Measurements from ENCODE around the gene TAF5L.
A peak's percentile ranks its signal among the peaks of the same experiment; 100 is the strongest.
"Not testable (repeated sequence)": the region's sequence is repeated elsewhere in the genome, so short reads cannot be mapped to it uniquely, and the experiment has no call there.

Gene TAF5L

GRCh38 chr1:229581485-229581884 is 44.4 kb downstream of the TAF5L start:
- H3K27me3 Mint-ChIP-seq = peaks cover 3% of the 10 kb centered on the region
- no peaks in the 10 kb centered on the region for H3K9me3 Mint-ChIP-seq
- intact Hi-C loops (cut with micrococcal nuclease) = no loop called here
- H3K4me1 Mint-ChIP-seq (ENCODE audit: low read depth) = peaks cover 30% of the 10 kb centered on the region
- H3K36me3 Mint-ChIP-seq (ENCODE audit: low read depth) = no peaks in the 10 kb centered on the region
- peak overlapping the region; percentile 25 for H3K27ac Mint-ChIP-seq
- no peak overlapping the region for H3K4me3 Mint-ChIP-seq

- no peaks in the 10 kb centered on the region for H3K36me3 Mint-ChIP-seq (ENCODE audit: low read depth)
These were observed 46.8 kb downstream of the TAF5L start for GRCh38 chr1:229579059-229579673.

DNA sequence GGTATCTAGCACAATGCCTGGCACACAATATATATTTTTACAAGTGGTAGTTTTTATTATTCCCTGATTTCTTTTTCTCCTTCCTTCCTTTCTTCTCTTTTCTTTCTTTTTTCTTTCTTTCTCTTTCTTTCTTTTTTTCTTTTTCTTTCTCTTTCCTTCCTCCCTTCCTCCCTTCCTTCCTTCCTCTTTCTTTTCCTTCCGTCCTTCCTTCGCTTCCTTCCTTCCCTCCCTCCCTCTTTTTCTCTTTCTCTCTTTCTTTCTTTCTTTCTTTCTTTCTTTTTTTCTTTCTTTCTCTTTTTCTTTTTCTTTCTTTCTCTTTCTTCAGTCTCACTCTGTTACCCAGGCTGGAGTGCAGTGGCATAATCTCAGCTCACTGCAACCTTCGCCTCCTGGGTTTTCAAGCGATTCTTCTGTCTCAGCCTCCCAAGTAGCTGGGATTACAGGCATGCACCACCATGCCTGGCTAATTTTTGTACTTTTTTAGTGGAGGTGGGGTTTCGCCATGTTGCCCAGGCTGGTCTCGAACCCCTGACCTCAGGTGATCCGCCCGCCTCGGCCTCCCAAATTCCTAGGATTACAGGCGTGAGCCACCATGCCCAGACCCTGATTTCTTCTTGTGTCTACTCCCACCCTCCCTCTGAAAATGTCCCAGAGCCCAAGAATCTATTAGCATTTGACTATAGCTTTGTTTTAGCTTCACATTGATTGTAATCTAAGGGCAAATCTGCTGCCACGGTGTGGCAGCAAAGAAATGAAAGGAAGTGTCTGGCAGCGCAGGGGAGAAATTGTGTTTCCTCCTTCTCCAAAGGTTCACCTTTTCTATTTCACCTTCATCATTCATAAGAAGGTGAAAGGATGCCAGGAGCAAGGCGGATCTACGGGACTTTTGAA is 47.5 kb downstream of the TAF5L start:
- Mint-ChIP-seq H3K36me3 (ENCODE audit: low read depth) (no peaks in the 10 kb centered on the region), H3K4me1 (ENCODE audit: low read depth) (peaks cover 30% of the 10 kb centered on the region), H3K27me3 (peaks cover 3% of the 10 kb centered on the region), H3K4me3 (peak overlapping the region; percentile 54), H3K9me3 (no peaks in the 10 kb centered on the region), H3K27ac (peak overlapping the region; percentile 71)
- intact Hi-C loops (cut with micrococcal nuclease) = no loop called here

More at GRCh38 chr1:229579059-229579673, 46.8 kb downstream of the TAF5L start:
- H3K9me3 Mint-ChIP-seq = no peaks in the 10 kb centered on the region
- peak overlapping the region; percentile 71 for H3K27ac Mint-ChIP-seq
- peaks cover 30% of the 10 kb centered on the region for H3K4me1 Mint-ChIP-seq (ENCODE audit: low read depth)
- peak overlapping the region; percentile 54 for H3K4me3 Mint-ChIP-seq
- peaks cover 3% of the 10 kb centered on the region for H3K27me3 Mint-ChIP-seq
- intact Hi-C loops (cut with micrococcal nuclease) = no loop called here

DNA sequence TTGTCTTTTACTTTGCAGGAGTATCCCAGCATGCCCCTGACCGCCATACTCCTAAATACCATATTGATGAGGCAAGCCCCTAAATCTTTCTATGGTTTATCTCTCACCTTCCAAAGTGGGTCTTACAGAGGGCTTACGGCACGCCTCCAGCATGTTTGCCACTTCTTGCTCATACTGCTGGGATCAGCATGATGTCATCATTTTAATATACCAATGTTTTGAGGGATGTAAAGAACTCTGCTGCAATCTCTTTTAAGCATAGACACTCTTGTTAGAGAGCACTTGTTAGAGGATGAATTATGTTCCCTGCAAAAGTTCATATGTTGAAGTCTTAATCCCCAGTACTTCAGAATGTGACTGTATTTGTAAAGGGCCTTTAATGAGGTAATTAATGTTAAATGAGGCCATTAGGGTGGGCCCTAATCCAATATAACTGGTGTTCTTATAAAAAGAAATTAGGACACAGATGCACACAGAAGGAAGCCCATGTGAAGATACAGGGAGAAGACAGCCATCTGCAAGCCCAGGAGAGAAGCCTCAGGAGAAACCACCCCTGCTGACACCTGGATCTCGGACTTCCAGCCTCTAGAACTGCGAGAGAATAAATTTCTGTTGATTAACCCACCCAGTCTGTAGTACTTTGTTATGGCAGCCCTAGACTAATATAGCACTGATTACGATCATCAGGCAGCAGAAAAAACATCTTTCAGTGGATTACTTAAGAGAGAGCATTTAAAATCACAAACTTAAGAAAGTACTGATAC is 51.1 kb downstream of the TAF5L start:
- H3K27ac Mint-ChIP-seq = no peak overlapping the region
- H3K27me3 Mint-ChIP-seq = peaks cover 3% of the 10 kb centered on the region
- intact Hi-C loops (cut with micrococcal nuclease) = no loop called here

DNA sequence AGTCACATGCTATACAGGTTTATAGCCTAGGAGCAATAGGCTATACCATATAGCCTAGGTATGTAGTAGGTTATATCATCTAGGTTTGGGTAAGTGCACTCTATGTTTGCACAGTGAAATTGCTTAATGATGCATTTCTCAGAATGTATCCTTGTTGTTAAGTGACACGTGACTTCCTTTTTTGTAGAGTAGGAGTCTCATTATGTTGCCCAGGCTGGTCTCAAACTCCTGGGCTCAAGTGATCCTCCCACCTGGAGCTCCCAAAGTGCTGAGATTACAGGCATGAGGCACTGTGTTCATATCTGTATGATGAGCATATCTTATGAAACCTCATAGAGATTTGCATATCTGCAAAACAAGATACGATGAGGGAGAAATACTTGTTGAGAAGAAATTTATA is 53.6 kb downstream of the TAF5L start:
- Mint-ChIP-seq H3K36me3 (ENCODE audit: low read depth) (no peaks in the 10 kb centered on the region), H3K27me3 (no peaks in the 10 kb centered on the region), H3K27ac (no peak overlapping the region), H3K4me3 (no peak overlapping the region), H3K4me1 (ENCODE audit: low read depth) (peaks cover 20% of the 10 kb centered on the region), H3K9me3 (no peaks in the 10 kb centered on the region)
- intact Hi-C loops (cut with micrococcal nuclease) = no loop called here

More for the DNA sequence above, 51.1 kb downstream of the TAF5L start:
- peaks cover 34% of the 10 kb centered on the region for H3K4me1 Mint-ChIP-seq (ENCODE audit: low read depth)
- H3K36me3 Mint-ChIP-seq (ENCODE audit: low read depth) = no peaks in the 10 kb centered on the region
- H3K4me3 Mint-ChIP-seq = no peak overlapping the region
- H3K9me3 Mint-ChIP-seq = no peaks in the 10 kb centered on the region

GRCh38 chr1:229570891-229571516 is 54.9 kb downstream of the TAF5L start:
- H3K4me1 Mint-ChIP-seq (ENCODE audit: low read depth) = peaks cover 22% of the 10 kb centered on the region
- H3K4me3 Mint-ChIP-seq = no peak overlapping the region
- H3K27me3 Mint-ChIP-seq = no peaks in the 10 kb centered on the region
- intact Hi-C loops (cut with micrococcal nuclease) = no loop called here
- H3K36me3 Mint-ChIP-seq (ENCODE audit: low read depth) = no peaks in the 10 kb centered on the region
- H3K27ac Mint-ChIP-seq = no peak overlapping the region
- no peaks in the 10 kb centered on the region for H3K9me3 Mint-ChIP-seq

DNA sequence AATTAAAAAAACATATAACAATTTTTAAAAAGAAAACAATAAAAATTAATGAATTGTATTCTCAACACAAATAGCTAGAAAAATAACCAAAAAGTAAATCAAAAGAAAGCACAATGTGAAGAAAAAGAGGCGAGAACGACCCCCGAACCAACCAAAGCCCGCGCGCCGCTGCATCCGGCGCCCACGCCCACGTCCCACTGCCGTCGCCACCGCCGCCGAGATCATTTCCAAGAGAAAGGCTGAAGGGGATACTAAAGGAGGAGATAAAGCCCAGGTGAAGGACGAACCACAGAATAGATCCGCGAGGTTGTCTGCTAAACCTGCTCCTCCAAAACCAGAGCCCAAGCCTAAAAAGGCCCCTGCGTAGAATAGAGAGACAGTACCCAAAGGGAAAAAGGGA is 55.6 kb downstream of the TAF5L start:
- Mint-ChIP-seq H3K4me1 (ENCODE audit: low read depth) (peaks cover 22% of the 10 kb centered on the region), H3K27ac (no peak overlapping the region), H3K4me3 (no peak overlapping the region), H3K36me3 (ENCODE audit: low read depth) (no peaks in the 10 kb centered on the region), H3K9me3 (no peaks in the 10 kb centered on the region), H3K27me3 (no peaks in the 10 kb centered on the region)
- intact Hi-C loops (cut with micrococcal nuclease) = no loop called here

DNA sequence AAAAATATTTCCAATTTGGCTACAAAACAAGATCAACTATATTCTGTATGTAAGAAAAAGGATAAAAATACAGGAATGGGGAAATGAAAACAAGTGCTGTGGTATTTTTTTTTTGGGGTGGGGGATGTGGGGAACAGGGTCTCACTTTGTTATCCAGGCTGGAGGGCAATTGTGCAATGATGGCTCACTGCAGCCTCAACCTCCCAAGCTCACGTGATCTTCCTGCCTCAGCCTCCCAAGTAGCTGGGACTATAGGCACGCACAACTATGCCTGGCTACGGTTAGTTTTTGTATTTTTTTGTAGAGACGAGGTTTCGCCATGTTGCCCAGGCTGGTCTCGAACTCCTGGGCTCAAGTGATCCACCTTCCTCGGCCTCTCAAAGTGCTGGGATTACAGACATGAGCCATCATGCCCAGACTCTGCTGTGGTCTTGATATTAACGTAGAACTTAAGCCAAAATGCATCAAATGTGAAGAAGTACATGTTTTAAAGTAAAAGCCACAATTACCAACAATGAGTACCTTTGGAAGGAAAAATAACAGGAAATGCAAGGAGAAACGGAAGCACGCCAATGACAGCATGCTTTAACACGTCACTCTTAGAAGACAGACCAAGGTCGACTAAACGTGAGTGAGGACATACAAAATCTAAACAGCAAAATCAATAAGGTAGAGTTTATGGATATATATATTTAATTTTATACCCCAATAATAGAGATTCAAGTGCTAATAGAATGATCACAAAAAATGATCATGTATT is 58.6 kb downstream of the TAF5L start:
- intact Hi-C loops (cut with micrococcal nuclease) = no loop called here
- Mint-ChIP-seq H3K27ac (no peak overlapping the region), H3K36me3 (ENCODE audit: low read depth) (no peaks in the 10 kb centered on the region), H3K4me1 (ENCODE audit: low read depth) (peaks cover 28% of the 10 kb centered on the region), H3K9me3 (no peaks in the 10 kb centered on the region), H3K27me3 (no peaks in the 10 kb centered on the region), H3K4me3 (no peak overlapping the region)

GRCh38 chr1:229563701-229564100 is 62.2 kb downstream of the TAF5L start:
- H3K27ac Mint-ChIP-seq = no peak overlapping the region
- H3K4me3 Mint-ChIP-seq = no peak overlapping the region
- no peaks in the 10 kb centered on the region for H3K9me3 Mint-ChIP-seq
- intact Hi-C loops (cut with micrococcal nuclease) = no loop called here
- H3K27me3 Mint-ChIP-seq = no peaks in the 10 kb centered on the region
- H3K4me1 Mint-ChIP-seq (ENCODE audit: low read depth) = peaks cover 25% of the 10 kb centered on the region
- peaks cover 6% of the 10 kb centered on the region for H3K36me3 Mint-ChIP-seq (ENCODE audit: low read depth)

DNA sequence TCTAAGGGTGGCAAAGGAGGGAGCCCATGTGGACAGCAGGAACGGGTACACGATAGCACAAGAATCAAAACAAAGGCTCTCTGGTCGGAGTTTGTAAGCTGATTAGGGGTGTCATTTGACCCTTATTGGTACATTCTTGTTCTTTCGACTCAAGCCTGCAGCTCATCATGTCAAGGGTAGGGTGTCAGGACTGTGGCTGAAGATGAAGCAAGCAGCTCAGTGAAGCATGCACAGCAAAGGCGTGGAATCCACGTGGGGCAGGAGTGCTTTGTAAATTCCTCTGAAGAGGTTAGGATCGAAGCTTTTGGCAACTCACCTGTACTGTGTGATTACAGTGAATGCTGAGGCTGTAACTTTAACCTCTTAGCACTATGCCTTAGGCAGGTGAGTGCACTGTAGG is 62.7 kb downstream of the TAF5L start:
- H3K4me1 Mint-ChIP-seq (ENCODE audit: low read depth) = peaks cover 25% of the 10 kb centered on the region
- no peak overlapping the region for H3K4me3 Mint-ChIP-seq

DNA sequence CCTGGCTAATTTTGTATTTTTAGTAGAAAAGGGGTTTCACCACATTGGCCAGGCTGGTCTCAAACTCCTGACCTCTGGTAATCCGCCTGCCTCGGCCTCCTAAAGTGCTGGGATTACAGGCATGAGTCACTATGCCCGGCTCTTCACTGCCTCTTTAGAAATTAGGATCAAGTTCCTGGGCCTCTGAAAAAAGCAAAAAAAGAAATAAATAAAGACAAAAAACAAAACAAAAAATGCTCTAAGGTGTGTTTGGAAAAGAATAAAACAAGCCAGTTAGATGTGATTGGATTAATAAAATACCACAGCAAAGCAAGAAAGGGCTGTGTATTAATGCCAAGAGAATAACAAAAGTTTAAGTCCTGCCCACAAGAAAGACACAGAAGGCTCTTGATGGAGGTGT is 63.2 kb downstream of the TAF5L start:
- intact Hi-C loops (cut with micrococcal nuclease) = no loop called here
- peaks cover 8% of the 10 kb centered on the region for H3K36me3 Mint-ChIP-seq (ENCODE audit: low read depth)

More for the DNA sequence above, 62.7 kb downstream of the TAF5L start:
- intact Hi-C loops (cut with micrococcal nuclease) = no loop called here
- no peaks in the 10 kb centered on the region for H3K27me3 Mint-ChIP-seq
- H3K36me3 Mint-ChIP-seq (ENCODE audit: low read depth) = peaks cover 8% of the 10 kb centered on the region
- H3K27ac Mint-ChIP-seq = no peak overlapping the region
- H3K9me3 Mint-ChIP-seq = no peaks in the 10 kb centered on the region

GRCh38 chr1:229561141-229561540 is 64.8 kb downstream of the TAF5L start:
- Mint-ChIP-seq H3K27me3 (no peaks in the 10 kb centered on the region), H3K4me3 (no peak overlapping the region), H3K9me3 (no peaks in the 10 kb centered on the region), H3K36me3 (ENCODE audit: low read depth) (peaks cover 11% of the 10 kb centered on the region), H3K4me1 (ENCODE audit: low read depth) (peaks cover 31% of the 10 kb centered on the region), H3K27ac (no peak overlapping the region)
- intact Hi-C loops (cut with micrococcal nuclease) = no loop called here

More for the DNA sequence above, 63.2 kb downstream of the TAF5L start:
- Mint-ChIP-seq H3K27ac (no peak overlapping the region), H3K4me3 (no peak overlapping the region), H3K9me3 (no peaks in the 10 kb centered on the region), H3K27me3 (no peaks in the 10 kb centered on the region), H3K4me1 (ENCODE audit: low read depth) (peaks cover 25% of the 10 kb centered on the region)

- H3K9me3 Mint-ChIP-seq; H3K27ac Mint-ChIP-seq; intact Hi-C loops (cut with micrococcal nuclease); H3K4me3 Mint-ChIP-seq; H3K27me3 Mint-ChIP-seq: not testable (repeated sequence)
- peaks cover 35% of the 10 kb centered on the region for H3K4me1 Mint-ChIP-seq (ENCODE audit: low read depth)
- H3K36me3 Mint-ChIP-seq (ENCODE audit: low read depth) = peaks cover 12% of the 10 kb centered on the region
These were observed 65.8 kb downstream of the TAF5L start for GRCh38 chr1:229560124-229560523.
